Measurements from ENCODE around the gene PDGFRB. TPM values are rescaled to one million over a fixed set of nuclear protein-coding genes. Genes with fewer than 3 reads are reported as not detected.
A peak's percentile ranks its signal among the peaks of the same experiment; 100 is the strongest.

Gene PDGFRB
- total and polyA plus RNA-seq, 2 of the 8 experiments (the other 6 are each of a cell fraction or from before 2014, with no cell fraction given) = 4.2 to 13.7 TPM

DNA sequence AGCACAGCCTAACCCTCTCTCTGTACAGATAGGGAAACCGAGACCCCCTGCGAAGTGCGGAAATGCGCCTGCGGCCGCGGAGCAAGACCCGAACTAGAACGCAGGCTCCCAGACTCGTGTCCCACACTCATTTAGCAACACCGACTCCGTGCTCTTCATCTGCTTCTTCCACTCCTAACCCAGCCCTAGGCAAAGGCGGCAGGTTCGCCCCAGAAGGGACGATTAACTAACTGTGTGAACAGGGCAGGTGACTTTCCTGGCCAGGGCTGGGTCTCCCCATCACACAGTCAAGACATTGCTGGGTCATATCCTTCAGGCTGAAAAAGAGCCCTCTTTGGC, 11.8 kb upstream of the PDGFRB start:
- no peak overlapping the region for H2AFZ ChIP-seq (ENCODE audit: low read length)
- peaks cover 3% of the 10 kb centered on the region; the same call in 1 of the 2 replicates for H3K23me2 ChIP-seq (ENCODE audit: low read depth, low read length)
- peaks cover 4 to 7% of the 10 kb centered on the region in 2 experiments for H4K20me1 ChIP-seq (replicated peaks in 1 of 2; ENCODE audit: control insufficient read depth in 1 of 2, insufficient read depth in 2 of 2, low read length in 2 of 2)
- no peaks in the 10 kb centered on the region for H3K9me3 ChIP-seq (ENCODE audit: insufficient read depth in 2 of 2, low read depth in 1 of 2, low read length in 1 of 2)
- no peak overlapping the region for H3K56ac ChIP-seq (replicated peaks; ENCODE audit: insufficient read length, low read depth, low read length)
- TF ChIP-seq EZH2 (IDR thresholded peaks at IDR 0.05; ENCODE audit: low read depth, low read length, severe bottlenecking) = peak; percentile 16
- no peak for TF ChIP-seq SRF (IDR thresholded peaks at IDR 0.05; ENCODE audit: low read depth, low read length)
- peak; percentile 5; the same call in 1 of the 2 replicates for TF ChIP-seq SUZ12 (IDR thresholded peaks at IDR 0.05; ENCODE audit: low read length)
- no peak for TF ChIP-seq CEBPB (IDR thresholded peaks at IDR 0.05; ENCODE audit: low read depth, low read length)
- TF ChIP-seq CBX8 (IDR thresholded peaks at IDR 0.05; ENCODE audit: borderline replicate concordance, low read depth, low read length) = no peak
- no peak for TF ChIP-seq HDAC2 (IDR thresholded peaks at IDR 0.05; ENCODE audit: borderline replicate concordance in 1 of 2, low read depth in 2 of 2, low read length in 2 of 2)
- TF ChIP-seq, protein P1, sequence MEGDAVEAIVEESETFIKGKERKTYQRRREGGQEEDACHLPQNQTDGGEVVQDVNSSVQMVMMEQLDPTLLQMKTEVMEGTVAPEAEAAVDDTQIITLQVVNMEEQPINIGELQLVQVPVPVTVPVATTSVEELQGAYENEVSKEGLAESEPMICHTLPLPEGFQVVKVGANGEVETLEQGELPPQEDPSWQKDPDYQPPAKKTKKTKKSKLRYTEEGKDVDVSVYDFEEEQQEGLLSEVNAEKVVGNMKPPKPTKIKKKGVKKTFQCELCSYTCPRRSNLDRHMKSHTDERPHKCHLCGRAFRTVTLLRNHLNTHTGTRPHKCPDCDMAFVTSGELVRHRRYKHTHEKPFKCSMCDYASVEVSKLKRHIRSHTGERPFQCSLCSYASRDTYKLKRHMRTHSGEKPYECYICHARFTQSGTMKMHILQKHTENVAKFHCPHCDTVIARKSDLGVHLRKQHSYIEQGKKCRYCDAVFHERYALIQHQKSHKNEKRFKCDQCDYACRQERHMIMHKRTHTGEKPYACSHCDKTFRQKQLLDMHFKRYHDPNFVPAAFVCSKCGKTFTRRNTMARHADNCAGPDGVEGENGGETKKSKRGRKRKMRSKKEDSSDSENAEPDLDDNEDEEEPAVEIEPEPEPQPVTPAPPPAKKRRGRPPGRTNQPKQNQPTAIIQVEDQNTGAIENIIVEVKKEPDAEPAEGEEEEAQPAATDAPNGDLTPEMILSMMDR (IDR thresholded peaks at IDR 0.05; ENCODE audit: control extremely low read depth in 1 of 3, insufficient read depth in 1 of 3, low read depth in 1 of 3, low read length in 3 of 3) = no peak
- no peak overlapping the region for H4K5ac ChIP-seq (ENCODE audit: insufficient read length, low read depth, low read length)
- POLR2A ChIA-PET (ENCODE audit: partially characterized antibody) = no interaction called here
- FAIRE-seq (no peak), DNase-seq (ENCODE audit: low read depth in 1 of 2, low spot score in 2 of 2) (no peak)
- no peak overlapping the region for H3K9ac ChIP-seq (replicated peaks in 1 of 4; ENCODE audit: extremely low read depth in 1 of 4, low read depth in 3 of 4, low read length in 3 of 4)
- peaks cover 58 to 81% (median 74%) of the 10 kb centered on the region in 4 experiments for H3K27me3 ChIP-seq (replicated peaks in 1 of 4; ENCODE audit: control insufficient read depth in 3 of 4, extremely low read depth in 1 of 4, insufficient read depth in 3 of 4, low read length in 3 of 4)
- H2BK120ac ChIP-seq (replicated peaks; ENCODE audit: low read depth, low read length) = no peak overlapping the region
- no peaks in the 10 kb centered on the region for H3K79me1 ChIP-seq (ENCODE audit: low read depth, low read length)
- H4K8ac ChIP-seq (ENCODE audit: extremely low read depth, insufficient read depth, low read length) = no peak overlapping the region
- H3K14ac ChIP-seq (ENCODE audit: insufficient read length) = no peak overlapping the region
- H3K4me3 ChIP-seq (ENCODE audit: extremely low read depth in 1 of 4, insufficient read depth in 2 of 4, low read depth in 3 of 4, low read length in 4 of 4) = peak overlapping the region in 2 of 4 experiments; percentile 5 to 50; a peak in 3 of 8 replicates
- WGBS, 2 experiments (ENCODE audit: extremely low coverage in 1 of 2, insufficient coverage in 1 of 2, insufficient read length in 1 of 2, insufficient replicate concordance in 2 of 2, low coverage in 1 of 2, low lambda C conversion rate in 2 of 2, missing lambda C conversion rate in 1 of 2) = 26% methylated on average over 15 of the region's 15 CpGs; no CpG with 5 or more reads in 1 of the 2 experiments
- H2BK12ac ChIP-seq (ENCODE audit: low read depth, low read length) = no peak overlapping the region
- no peak overlapping the region for H3K4ac ChIP-seq (replicated peaks; ENCODE audit: insufficient read length, low read depth, low read length)
- no peak overlapping the region for H2BK15ac ChIP-seq (ENCODE audit: low read length)
- no peak overlapping the region for H2AK5ac ChIP-seq (ENCODE audit: low read depth, low read length)
- H2BK5ac ChIP-seq (ENCODE audit: low read depth, low read length) = no peak overlapping the region
- no peaks in the 10 kb centered on the region for H3K79me2 ChIP-seq (ENCODE audit: control insufficient read depth in 1 of 2, insufficient read depth in 2 of 2, low read length in 2 of 2)
- no peak overlapping the region for H3K18ac ChIP-seq (ENCODE audit: extremely low read depth, low read length)
- H3K4me2 ChIP-seq (ENCODE audit: insufficient read depth in 1 of 2, low read depth in 2 of 2, low read length in 2 of 2) = peak overlapping the region; percentile 25 to 59
- CTCF ChIA-PET (ENCODE audit: partially characterized antibody) = interaction anchor here (0.8 to 17.8 kb wide), 11 partner anchors 8 to 163 kb away, joined by 3 to 406 read pairs (median 6); partner anchors contain the start of gene SLC6A7
- H3K4me1 ChIP-seq (replicated peaks in 1 of 4; ENCODE audit: control insufficient read depth in 3 of 4, insufficient read depth in 4 of 4, low read length in 3 of 4) = peaks cover 4 to 9% (median 7%) of the 10 kb centered on the region in 4 experiments
- no peaks in the 10 kb centered on the region; a peak in 1 of 8 replicates for H3K36me3 ChIP-seq (ENCODE audit: control insufficient read depth in 2 of 4, insufficient read depth in 4 of 4, low read length in 3 of 4)
- no peak overlapping the region for H2BK20ac ChIP-seq (ENCODE audit: low read length)
- no peak overlapping the region for H4K91ac ChIP-seq (replicated peaks; ENCODE audit: insufficient read length, low read length)
- no peak overlapping the region for H3K27ac ChIP-seq (ENCODE audit: low read depth, low read length)
- H3K23ac ChIP-seq (ENCODE audit: insufficient read length) = no peak overlapping the region

All from H1 (cell line).